Tibial artery (tissue), 4 donors: Measurements from ENCODE around the gene PEX10.

ENCODE experiments used
- DNase-seq, 2 donors: peaks; one replicate each; pipeline ENCODE4 v3.0.0-alpha.2; 2019
- H3K27ac ChIP-seq, 2 donors: fragments of 200-600 bp; sonication (generic) in 1 of 2; 1 replicate in 1 of 2; 2 replicates in 1 of 2; pipeline ENCODE4 v1.5.1; 2018 to 2019; ENCODE audit warnings: mild to moderate bottlenecking in 1 of 2
- H3K27me3 ChIP-seq, 2 donors: fragments of 200-600 bp; sonication (generic) in 1 of 2; one replicate each; pipeline versions ENCODE4 v1.5.1 to v1.6.0; 2016 to 2019
- H3K36me3 ChIP-seq, 3 donors: fragments of 200-600 bp; sonication (generic) in 2 of 3; one replicate each; pipeline ENCODE4 v1.5.1; 2016 to 2019; ENCODE audit warnings: mild to moderate bottlenecking in 2 of 3
- H3K4me1 ChIP-seq, 4 donors: fragments of 200-600 bp; sonication (generic) in 2 of 4; 1 replicate in 3 of 4; 2 replicates in 1 of 4; pipeline ENCODE4 v1.5.1; 2016 to 2019
- H3K4me3 ChIP-seq, 2 donors: fragments of 200-600 bp; sonication (generic) in 1 of 2; 1 replicate in 1 of 2; 2 replicates in 1 of 2; pipeline ENCODE4 v1.5.1; 2018 to 2019; ENCODE audit warnings: mild to moderate bottlenecking in 2 of 2
- H3K9me3 ChIP-seq, 3 donors: fragments of 200-600 bp; sonication (generic) in 1 of 3; one replicate each; pipeline ENCODE4 v1.5.1; 2016 to 2019
- CTCF ChIP-seq, 2 experiments: fragments of 200-600 bp in 1 of 2; fragments of 450-650 bp in 1 of 2; IDR thresholded peaks; one replicate each; pipeline ENCODE4 v1.5.1; 2017 to 2019; ENCODE audit warnings: antibody characterized with exemption in 2 of 2, mild to moderate bottlenecking in 1 of 2, moderate library complexity in 1 of 2
- intact Hi-C: fragments of 100-400 bp; cut with DNase I; formaldehyde crosslinking; loops from one replicate; pipeline ENCODE4 v1.15.0; 2023; ENCODE audit warnings: low total_unique reads

The PEX10 gene

DNA sequence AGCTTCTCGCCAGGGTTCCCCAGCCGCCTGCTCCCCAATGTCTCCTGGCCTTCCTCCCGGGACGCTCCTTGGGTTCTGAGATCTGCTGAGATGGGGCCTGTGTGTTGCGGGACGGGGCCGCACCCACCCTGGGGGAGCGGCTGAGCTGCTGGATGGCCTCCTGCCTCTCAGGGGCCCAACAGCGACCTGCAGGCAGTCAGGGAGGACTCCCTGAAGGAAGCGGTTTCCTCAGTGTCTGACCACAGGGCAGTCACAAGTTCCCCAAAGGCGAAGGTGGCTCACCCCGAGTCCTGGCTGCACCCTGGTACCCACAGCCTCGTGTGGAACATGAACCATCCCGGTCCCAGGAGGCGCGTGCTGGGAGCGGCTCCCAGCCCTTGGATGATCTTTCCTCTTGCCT, 45.1 kb upstream of the PEX10 start:
- peaks cover 0 to 94% of the 10 kb centered on the region in 2 donors for H3K27me3 ChIP-seq
- H3K4me3 ChIP-seq, result no peak overlapping the region
- H3K27ac ChIP-seq, result no peak overlapping the region
- H3K9me3 ChIP-seq, result no peaks in the 10 kb centered on the region
- intact Hi-C loops, result no loop called here
- H3K36me3 ChIP-seq, result no peaks in the 10 kb centered on the region
- peaks cover 0 to 6% (median 0%) of the 10 kb centered on the region in 4 donors for H3K4me1 ChIP-seq
- TF ChIP-seq CTCF (IDR thresholded peaks at IDR 0.05), result no peak
- DNase-seq, result no peak

- TF ChIP-seq CTCF (IDR thresholded peaks at IDR 0.05), result no peak
- Histone ChIP-seq H3K36me3 (no peaks in the 10 kb centered on the region), H3K27ac (no peak overlapping the region)
Observed at GRCh38 chr1:2455757-2456156, 43.4 kb upstream of the PEX10 start.

DNA sequence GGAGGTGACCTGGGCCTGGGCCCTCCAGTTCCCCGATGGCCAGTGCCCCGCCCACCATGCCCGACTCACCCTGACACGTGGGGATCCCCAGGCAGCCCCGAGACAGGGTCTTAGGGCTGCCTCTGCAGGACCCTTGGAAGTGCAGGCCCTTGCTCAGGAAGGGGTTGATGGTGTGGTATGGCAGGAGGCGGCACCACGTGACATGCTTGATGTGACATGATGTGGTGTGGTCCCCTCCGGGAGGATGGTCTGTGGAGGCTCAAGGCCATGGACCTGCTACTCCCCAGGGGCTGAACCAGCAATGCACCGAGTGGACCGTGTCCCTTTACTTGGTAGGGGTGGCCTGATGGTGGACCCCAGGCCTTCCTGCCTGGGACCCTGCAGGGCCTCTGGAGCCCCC, 41.9 kb upstream of the PEX10 start:
- H3K4me3 ChIP-seq, result no peak overlapping the region
- no peaks in the 10 kb centered on the region for H3K9me3 ChIP-seq
- H3K27me3 ChIP-seq, result peaks cover 0 to 96% of the 10 kb centered on the region in 2 donors
- no peak for TF ChIP-seq CTCF (IDR thresholded peaks at IDR 0.05)
- H3K4me1 ChIP-seq, result peaks cover 0 to 6% (median 0%) of the 10 kb centered on the region in 4 donors
- DNase-seq, result no peak
- H3K27ac ChIP-seq, result no peak overlapping the region
- intact Hi-C loops, result no loop called here
- no peaks in the 10 kb centered on the region for H3K36me3 ChIP-seq

More at GRCh38 chr1:2455757-2456156, 43.4 kb upstream of the PEX10 start:
- intact Hi-C loops, result no loop called here
- Histone ChIP-seq H3K9me3 (no peaks in the 10 kb centered on the region), H3K4me3 (no peak overlapping the region), H3K4me1 (peaks cover 0 to 6% (median 0%) of the 10 kb centered on the region in 4 donors), H3K27me3 (peaks cover 0 to 96% of the 10 kb centered on the region in 2 donors)
- no peak for DNase-seq

GRCh38 chr1:2452932-2453315, 40.6 kb upstream of the PEX10 start:
- no peak for DNase-seq
- Histone ChIP-seq H3K27me3 (peaks cover 0 to 97% of the 10 kb centered on the region in 2 donors), H3K4me1 (peaks cover 0 to 6% (median 0%) of the 10 kb centered on the region in 4 donors), H3K36me3 (no peaks in the 10 kb centered on the region), H3K4me3 (no peak overlapping the region), H3K9me3 (no peaks in the 10 kb centered on the region), H3K27ac (no peak overlapping the region)
- intact Hi-C loops, result no loop called here
- no peak for TF ChIP-seq CTCF (IDR thresholded peaks at IDR 0.05)

- Histone ChIP-seq H3K27me3 (peaks cover 0 to 97% of the 10 kb centered on the region in 2 donors), H3K4me1 (peaks cover 0 to 6% (median 0%) of the 10 kb centered on the region in 4 donors), H3K4me3 (no peak overlapping the region), H3K9me3 (no peaks in the 10 kb centered on the region), H3K27ac (no peak overlapping the region), H3K36me3 (no peaks in the 10 kb centered on the region)
- intact Hi-C loops, result no loop called here
- no peak for TF ChIP-seq CTCF (IDR thresholded peaks at IDR 0.05)
- no peak for DNase-seq
Observed at GRCh38 chr1:2452201-2452931, 40.0 kb upstream of the PEX10 start.
